Stomach (tissue), 9 donors: ENCODE measurements around the gene ABCB10. TPM values are rescaled to one million over a fixed set of nuclear protein-coding genes. Genes with fewer than 3 reads are reported as not detected.
"Not testable (repeated sequence)": the region's sequence is repeated elsewhere in the genome, so short reads cannot be mapped to it uniquely, and the experiment has no call there.

ENCODE experiments used
- DNase-seq, 2 donors: peaks; one replicate each; pipeline versions ENCODE4 v3.0.0 to v3.0.0-alpha.2; 2013 to 2019
- H3K27ac ChIP-seq, 5 donors: fragments of 200-600 bp in 4 of 5; sonication (generic) in 4 of 5; one replicate each; pipeline ENCODE4 v1.5.1; 2013 to 2019; ENCODE audit warnings: mild to moderate bottlenecking in 1 of 5, moderate library complexity in 1 of 5
- H3K27me3 ChIP-seq, 3 donors: fragments of 200-600 bp; sonication (generic); one replicate each; pipeline ENCODE4 v1.5.1; 2017 to 2019; ENCODE audit warnings: mixed run types in 1 of 3
- H3K36me3 ChIP-seq, 4 donors: fragments of 200-600 bp; sonication (generic); 1 replicate in 3 of 4; 2 replicates in 1 of 4; pipeline ENCODE4 v1.5.1; 2016 to 2019
- H3K4me1 ChIP-seq, 4 donors: fragments of 200-600 bp; sonication (generic); one replicate each; pipeline ENCODE4 v1.5.1; 2016 to 2019
- H3K4me3 ChIP-seq, 4 donors: fragments of 200-600 bp; sonication (generic) in 3 of 4; one replicate each; pipeline ENCODE4 v1.5.1; 2016 to 2019; ENCODE audit warnings: mild to moderate bottlenecking in 1 of 4
- H3K9me3 ChIP-seq, 4 donors: fragments of 200-600 bp; sonication (generic); one replicate each; pipeline ENCODE4 v1.5.1; 2016 to 2019
- CTCF ChIP-seq, 7 experiments: fragments of 450-650 bp in 4 of 7; fragments of 200-600 bp in 3 of 7; sonication (generic) in 3 of 7; IDR thresholded peaks; one replicate each; pipeline ENCODE4 v1.5.1; 2016 to 2019; ENCODE audit warnings: antibody characterized with exemption in 7 of 7, control low read depth in 2 of 7, mild to moderate bottlenecking in 1 of 7
- EP300 ChIP-seq: sonication (generic); formaldehyde crosslinking; IDR thresholded peaks from one replicate; pipeline ENCODE4 v1.6.1; 2017; ENCODE audit warnings: antibody characterized with exemption
- POLR2A ChIP-seq, 4 donors: fragments of 450-650 bp; IDR thresholded peaks; one replicate each; pipeline ENCODE4 v1.6.1; 2016; ENCODE audit warnings: antibody characterized with exemption in 4 of 4, control low read depth in 2 of 4, mild to moderate bottlenecking in 1 of 4, moderate library complexity in 1 of 4
- POLR2AphosphoS5 ChIP-seq, 3 donors: sonication (generic); formaldehyde crosslinking; IDR thresholded peaks; one replicate each; pipeline ENCODE4 v1.6.1; 2016; ENCODE audit warnings: antibody characterized with exemption in 3 of 3
- WGBS, 5 donors: extraction: QIAGEN DNeasy Blood & Tissue Kit in 3 of 5; methylation state at CpG; one replicate each; pipeline versions ENCODE4 v1.1.5 to v1.1.7; 2013 to 2018; 5-methylcytosine and 5-hydroxymethylcytosine counted together
- intact Hi-C: fragments of 100-400 bp; cut with DNase I; formaldehyde crosslinking; loops from one replicate; pipeline ENCODE4 v1.15.1; 2023; ENCODE audit warnings: low total_unique reads
- polyA plus RNA-seq, 3 donors: library from polyadenylated mRNA; stranded (reverse); fragments of 200-250 nt; gene quantifications; one replicate each; pipeline ENCODE4 v1.2.3, GENCODE V29; 2013
- total RNA-seq, 5 donors: library from RNA; depleted of rRNA; stranded (reverse); fragments of >200 nt; gene quantifications; one replicate each; pipeline versions ENCODE4 v1.1.0 to v1.2.3, GENCODE V29; 2014 to 2016
- donor health status: healthy with polysubstance abuse.
- donor health status: Bipolar disorder and iron deficiency.
- donor health status: healthy.

The ABCB10 gene
- total and polyA plus RNA-seq, 8 donors = 2.7 to 24.2 (median 9.5) TPM

GRCh38 chr1:229485318-229485717 lies 73.2 kb downstream of the ABCB10 start:
- DNase-seq = no peak
- peaks cover 59 to 100% (median 96%) of the 10 kb centered on the region in 4 donors for H3K36me3 ChIP-seq
- intact Hi-C loops = no loop called here
- peaks cover 0 to 6% (median 2%) of the 10 kb centered on the region in 4 donors for H3K4me1 ChIP-seq
- TF ChIP-seq EP300 (no peak), POLR2A (IDR thresholded peaks at IDR 0.05) (no peak)
- H3K27ac ChIP-seq = no peak overlapping the region
- 48 to 85% (median 67%) methylated on average over 1 of the region's 1 CpG for WGBS, 5 donors
- H3K4me3 ChIP-seq = no peak overlapping the region
- no peaks in the 10 kb centered on the region for H3K27me3 ChIP-seq
- no peaks in the 10 kb centered on the region for H3K9me3 ChIP-seq

GRCh38 chr1:229482511-229482910 lies 76.0 kb downstream of the ABCB10 start:
- no peak overlapping the region for H3K27ac ChIP-seq
- intact Hi-C loops = no loop called here
- DNase-seq = no peak
- H3K4me1 ChIP-seq = peaks cover 0 to 6% (median 2%) of the 10 kb centered on the region in 4 donors
- no peaks in the 10 kb centered on the region for H3K9me3 ChIP-seq
- H3K36me3 ChIP-seq = peaks cover 45 to 98% (median 96%) of the 10 kb centered on the region in 4 donors
- TF ChIP-seq POLR2AphosphoS5 (IDR thresholded peaks at IDR 0.05) = no peak
- TF ChIP-seq EP300 = no peak
- H3K4me3 ChIP-seq = no peak overlapping the region
- WGBS, 5 donors = 89 to 95% (median 92%) methylated on average over 5 of the region's 5 CpGs
- no peaks in the 10 kb centered on the region for H3K27me3 ChIP-seq

GRCh38 chr1:229480495-229480894 lies 78.0 kb downstream of the ABCB10 start:
- Histone ChIP-seq H3K4me1 (peaks cover 0 to 6% (median 2%) of the 10 kb centered on the region in 4 donors), H3K27ac (no peak overlapping the region), H3K36me3 (peaks cover 43 to 98% (median 97%) of the 10 kb centered on the region in 4 donors), H3K9me3 (no peaks in the 10 kb centered on the region), H3K27me3 (no peaks in the 10 kb centered on the region), H3K4me3 (no peak overlapping the region)
- no peak for DNase-seq
- 84 to 95% (median 93%) methylated on average over 7 of the region's 7 CpGs for WGBS, 5 donors
- intact Hi-C loops = no loop called here
- TF ChIP-seq CTCF (IDR thresholded peaks at IDR 0.05) (no peak), POLR2AphosphoS5 (IDR thresholded peaks at IDR 0.05) (no peak), POLR2A (IDR thresholded peaks at IDR 0.05) (no peak), EP300 (no peak)

- no peak overlapping the region for H3K27ac ChIP-seq
- no peaks in the 10 kb centered on the region for H3K9me3 ChIP-seq
- H3K36me3 ChIP-seq = peaks cover 43 to 98% (median 97%) of the 10 kb centered on the region in 4 donors
- no peaks in the 10 kb centered on the region for H3K27me3 ChIP-seq
- 69 to 74% (median 73%) methylated on average over 10 of the region's 10 CpGs for WGBS, 5 donors
- DNase-seq = peak in 1 of 2 donors; percentile 7
- intact Hi-C loops = loop anchor here (10.0 kb wide), 1 partner anchor 225 kb away; no protein-coding TSS in a partner anchor
- TF ChIP-seq POLR2A (IDR thresholded peaks at IDR 0.05) = no peak
- no peak for TF ChIP-seq EP300
- no peak for TF ChIP-seq CTCF (IDR thresholded peaks at IDR 0.05)
- no peak for TF ChIP-seq POLR2AphosphoS5 (IDR thresholded peaks at IDR 0.05)
- H3K4me3 ChIP-seq = no peak overlapping the region
- peaks cover 0 to 6% (median 2%) of the 10 kb centered on the region in 4 donors for H3K4me1 ChIP-seq
Observed at GRCh38 chr1:229479660-229480399, 78.7 kb downstream of the ABCB10 start.

- Histone ChIP-seq H3K4me1 (peaks cover 0 to 6% (median 2%) of the 10 kb centered on the region in 4 donors), H3K36me3 (peaks cover 49 to 98% (median 97%) of the 10 kb centered on the region in 4 donors), H3K4me3 (no peak overlapping the region), H3K9me3 (no peaks in the 10 kb centered on the region), H3K27ac (no peak overlapping the region), H3K27me3 (no peaks in the 10 kb centered on the region)
- whole genome bisulfite sequencing, 5 donors = 86 to 100% (median 93%) methylated on average over 1 of the region's 1 CpG
- no peak for TF ChIP-seq POLR2A (IDR thresholded peaks at IDR 0.05)
- TF ChIP-seq POLR2AphosphoS5 (IDR thresholded peaks at IDR 0.05) = no peak
- no peak for TF ChIP-seq EP300
- no peak for TF ChIP-seq CTCF (IDR thresholded peaks at IDR 0.05)
- intact Hi-C loops = loop anchor here (10.0 kb wide), 1 partner anchor 224 kb away; no protein-coding TSS in a partner anchor
- DNase-seq = no peak
Observed at GRCh38 chr1:229478852-229479251, 79.7 kb downstream of the ABCB10 start.

- intact Hi-C loops = loop anchor here (10.0 kb wide), 1 partner anchor 221 kb away; no protein-coding TSS in a partner anchor
- H3K4me3 ChIP-seq, H3K27me3 ChIP-seq, DNase-seq, H3K4me1 ChIP-seq, H3K9me3 ChIP-seq, H3K27ac ChIP-seq: not testable (repeated sequence)
- peaks cover 49 to 98% (median 93%) of the 10 kb centered on the region in 4 donors for H3K36me3 ChIP-seq
- WGBS, 5 donors = 89 to 98% (median 95%) methylated on average over 13 of the region's 13 CpGs
Observed at GRCh38 chr1:229475859-229476258, 82.6 kb downstream of the ABCB10 start.
